WTC11 (cell line): ENCODE data around the gene PDK2. TPM values are rescaled to one million over a fixed set of nuclear protein-coding genes. Genes with fewer than 3 reads are reported as not detected.

ENCODE experiments used
- CBFB ChIP-seq: sonication (generic); formaldehyde crosslinking; IDR thresholded peaks from 2 replicates; pipeline ENCODE4 v1.8.1; 2022; ENCODE audit warnings: mild to moderate bottlenecking, low read depth, missing genetic modification reagents
- FOXJ3 ChIP-seq: sonication (generic); formaldehyde crosslinking; IDR thresholded peaks from 2 replicates; pipeline ENCODE4 v1.9.0; 2021; ENCODE audit warnings: missing genetic modification reagents, mild to moderate bottlenecking, borderline replicate concordance
- FOXK1 ChIP-seq: sonication (generic); formaldehyde crosslinking; IDR thresholded peaks from 2 replicates; pipeline ENCODE4 v1.8.0; 2022; ENCODE audit warnings: mild to moderate bottlenecking, moderate library complexity, missing genetic modification reagents
- FOXP1 ChIP-seq: sonication (generic); formaldehyde crosslinking; IDR thresholded peaks from 2 replicates; pipeline ENCODE4 v1.8.0; 2022; ENCODE audit warnings: missing genetic modification reagents, mild to moderate bottlenecking, moderate library complexity, borderline replicate concordance
- GABPB1 ChIP-seq: sonication (generic); formaldehyde crosslinking; IDR thresholded peaks from 2 replicates; pipeline ENCODE4 v1.8.1; 2023; ENCODE audit warnings: mild to moderate bottlenecking, missing genetic modification reagents
- GTF2I ChIP-seq: fragments of 250-450 bp; sonication (Bioruptor Pico); conservative IDR thresholded peaks from 2 replicates; pipeline ENCODE4 v1.4.0; 2021; ENCODE audit warnings: mild to moderate bottlenecking
- IRF2 ChIP-seq: sonication (generic); formaldehyde crosslinking; IDR thresholded peaks from 2 replicates; pipeline ENCODE4 v1.8.0; 2022; ENCODE audit warnings: low read depth, missing genetic modification reagents, borderline replicate concordance
- KAT7 ChIP-seq: sonication (generic); formaldehyde crosslinking; IDR thresholded peaks from 2 replicates; pipeline ENCODE4 v1.8.1; 2023; ENCODE audit warnings: missing genetic modification reagents, mild to moderate bottlenecking, borderline replicate concordance
- NFE2L1 ChIP-seq: sonication (generic); formaldehyde crosslinking; IDR thresholded peaks from 2 replicates; pipeline ENCODE4 v1.8.1; 2023; ENCODE audit warnings: missing genetic modification reagents
- NFYB ChIP-seq: sonication (generic); formaldehyde crosslinking; conservative IDR thresholded peaks from 2 replicates; pipeline ENCODE4 v1.8.0; 2022; ENCODE audit warnings: low read depth, missing genetic modification reagents
- NR1H2 ChIP-seq: sonication (generic); formaldehyde crosslinking; IDR thresholded peaks from 2 replicates; pipeline ENCODE4 v1.9.0; 2021; ENCODE audit warnings: mild to moderate bottlenecking, moderate library complexity, missing genetic modification reagents
- PRRX2 ChIP-seq: fragments of 250-450 bp; sonication (Bioruptor Pico); IDR thresholded peaks from 2 replicates; pipeline ENCODE4 v1.8.0; 2021; ENCODE audit warnings: mild to moderate bottlenecking
- SMAD4 ChIP-seq: sonication (generic); formaldehyde crosslinking; IDR thresholded peaks from 2 replicates; pipeline ENCODE4 v1.8.0; 2022; ENCODE audit warnings: mild to moderate bottlenecking, missing genetic modification reagents
- SOX15 ChIP-seq: fragments of 250-450 bp; sonication (Bioruptor Pico); IDR thresholded peaks from 2 replicates; pipeline ENCODE4 v1.9.0; 2021; ENCODE audit warnings: mild to moderate bottlenecking
- TEAD1 ChIP-seq: sonication (generic); formaldehyde crosslinking; IDR thresholded peaks from 2 replicates; pipeline ENCODE4 v1.8.0; 2022; ENCODE audit warnings: mild to moderate bottlenecking, missing genetic modification reagents
- ZNF121 ChIP-seq: sonication (generic); formaldehyde crosslinking; IDR thresholded peaks from 2 replicates; pipeline ENCODE4 v1.8.0; 2023; ENCODE audit warnings: missing genetic modification reagents
- total RNA-seq: library from RNA; stranded (reverse); gene quantifications from 3 replicates; pipeline ENCODE4 v1.2.3, GENCODE V29; 2021
- TF ChIP-seq, protein P1 (sequence below): fragments of 250-450 bp; sonication (Bioruptor Pico); IDR thresholded peaks from 2 replicates; pipeline ENCODE4 v1.9.0; 2021; ENCODE audit warnings: mild to moderate bottlenecking
- TF ChIP-seq, protein P2 (sequence below): sonication (generic); formaldehyde crosslinking; IDR thresholded peaks from 2 replicates; pipeline ENCODE4 v1.8.1; 2022; ENCODE audit warnings: low read depth, missing genetic modification reagents, borderline replicate concordance
- TF ChIP-seq, protein P3 (sequence below): sonication (generic); formaldehyde crosslinking; IDR thresholded peaks from 2 replicates; pipeline ENCODE4 v1.8.0; 2022; ENCODE audit warnings: mild to moderate bottlenecking, missing genetic modification reagents
- TF ChIP-seq, protein P4 (sequence below): sonication (generic); formaldehyde crosslinking; IDR thresholded peaks from 2 replicates; pipeline ENCODE4 v1.8.1; 2023; ENCODE audit warnings: mild to moderate bottlenecking, missing genetic modification reagents
- TF ChIP-seq, protein P5 (sequence below): sonication (generic); formaldehyde crosslinking; IDR thresholded peaks from 2 replicates; pipeline ENCODE4 v1.8.0; 2022; ENCODE audit warnings: missing genetic modification reagents
- TF ChIP-seq, protein P6 (sequence below): sonication (generic); formaldehyde crosslinking; IDR thresholded peaks from 2 replicates; pipeline ENCODE4 v1.8.0; 2023; ENCODE audit warnings: mild to moderate bottlenecking, missing genetic modification reagents
- TF ChIP-seq, protein P7 (sequence below): sonication (generic); formaldehyde crosslinking; conservative IDR thresholded peaks from 2 replicates; pipeline ENCODE4 v1.8.1; 2022; ENCODE audit warnings: mild to moderate bottlenecking, missing genetic modification reagents
- TF ChIP-seq, protein P8 (sequence below): sonication (generic); formaldehyde crosslinking; IDR thresholded peaks from 2 replicates; pipeline ENCODE4 v1.8.1; 2023; ENCODE audit warnings: mild to moderate bottlenecking, missing genetic modification reagents, moderate library complexity
- TF ChIP-seq, protein P9 (sequence below): sonication (generic); formaldehyde crosslinking; IDR thresholded peaks from 2 replicates; pipeline ENCODE4 v1.8.1; 2023; ENCODE audit warnings: mild to moderate bottlenecking, missing genetic modification reagents

PDK2 gene
- total RNA-seq, 1 experiment from 2014 or later: 16.6 TPM

DNA sequence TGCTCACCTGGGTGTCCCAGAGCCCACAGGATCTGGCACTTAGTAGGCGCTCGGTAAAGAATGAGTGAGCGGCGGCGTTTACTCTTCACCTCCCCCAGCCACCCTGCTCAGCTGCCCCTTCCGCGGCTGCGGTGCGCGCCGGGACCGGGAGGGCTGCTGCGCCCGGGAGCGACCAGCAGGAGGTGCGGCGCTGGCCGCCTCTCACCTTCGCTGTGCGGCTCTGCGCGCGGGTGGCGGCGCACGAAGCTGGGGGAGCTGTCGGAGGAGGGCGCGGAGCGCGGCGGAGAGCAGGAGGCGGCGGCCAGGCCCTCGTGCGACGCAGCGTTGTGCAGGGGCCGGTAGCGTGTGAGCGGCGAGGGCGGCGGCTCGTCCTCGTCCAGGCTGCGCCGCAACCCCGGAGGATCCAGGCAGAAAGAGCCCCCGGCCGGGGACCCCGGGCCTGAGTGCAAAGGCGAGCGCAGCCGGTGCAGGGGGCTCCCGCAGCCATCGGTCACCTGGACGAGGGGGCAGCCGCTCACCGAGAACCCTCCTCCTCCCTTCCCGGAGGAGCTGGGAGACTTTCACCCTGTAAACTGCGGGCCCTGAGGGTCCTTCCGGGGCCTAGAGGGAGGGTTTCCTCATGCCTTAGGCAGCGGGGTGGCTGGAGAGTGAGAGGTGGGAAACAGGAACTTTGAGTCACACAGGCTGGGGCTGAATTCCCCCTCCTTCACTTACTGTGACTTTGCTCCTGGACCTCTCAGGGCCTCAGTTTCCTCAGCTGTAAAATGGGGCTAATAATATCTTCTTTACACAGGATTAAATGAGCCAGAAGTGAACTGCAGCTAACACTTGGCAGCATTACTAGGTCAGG lies 22.3 kb downstream of the PDK2 start (continued):
- TF ChIP-seq, protein P1, sequence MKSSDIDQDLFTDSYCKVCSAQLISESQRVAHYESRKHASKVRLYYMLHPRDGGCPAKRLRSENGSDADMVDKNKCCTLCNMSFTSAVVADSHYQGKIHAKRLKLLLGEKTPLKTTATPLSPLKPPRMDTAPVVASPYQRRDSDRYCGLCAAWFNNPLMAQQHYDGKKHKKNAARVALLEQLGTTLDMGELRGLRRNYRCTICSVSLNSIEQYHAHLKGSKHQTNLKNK: no peak
- TF ChIP-seq, protein P2, sequence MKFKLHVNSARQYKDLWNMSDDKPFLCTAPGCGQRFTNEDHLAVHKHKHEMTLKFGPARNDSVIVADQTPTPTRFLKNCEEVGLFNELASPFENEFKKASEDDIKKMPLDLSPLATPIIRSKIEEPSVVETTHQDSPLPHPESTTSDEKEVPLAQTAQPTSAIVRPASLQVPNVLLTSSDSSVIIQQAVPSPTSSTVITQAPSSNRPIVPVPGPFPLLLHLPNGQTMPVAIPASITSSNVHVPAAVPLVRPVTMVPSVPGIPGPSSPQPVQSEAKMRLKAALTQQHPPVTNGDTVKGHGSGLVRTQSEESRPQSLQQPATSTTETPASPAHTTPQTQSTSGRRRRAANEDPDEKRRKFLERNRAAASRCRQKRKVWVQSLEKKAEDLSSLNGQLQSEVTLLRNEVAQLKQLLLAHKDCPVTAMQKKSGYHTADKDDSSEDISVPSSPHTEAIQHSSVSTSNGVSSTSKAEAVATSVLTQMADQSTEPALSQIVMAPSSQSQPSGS (CRISPR knock-in tag): no peak
- TF ChIP-seq NR1H2 (no peak), SMAD4 (CRISPR knock-in tag) (no peak), IRF2 (CRISPR knock-in tag) (no peak), FOXP1 (CRISPR knock-in tag) (peak; percentile 96), GABPB1 (0 out of 2 replicates have a peak, but pooled peaks have one; percentile 21), CBFB (no peak), TEAD1 (peak; percentile 49; the same call in 1 of the 2 replicates), GTF2I (CRISPR knock-in tag) (no peak), FOXK1 (CRISPR knock-in tag) (peak; percentile 87), NFE2L1 (CRISPR knock-in tag) (peak; percentile 63; the same call in 1 of the 2 replicates), KAT7 (CRISPR knock-in tag) (peak; percentile 82; the same call in 1 of the 2 replicates), NFYB (no peak), ZNF121 (no peak), SOX15 (no peak), PRRX2 (CRISPR knock-in tag) (no peak), FOXJ3 (CRISPR knock-in tag) (no peak)
- TF ChIP-seq, protein P3, sequence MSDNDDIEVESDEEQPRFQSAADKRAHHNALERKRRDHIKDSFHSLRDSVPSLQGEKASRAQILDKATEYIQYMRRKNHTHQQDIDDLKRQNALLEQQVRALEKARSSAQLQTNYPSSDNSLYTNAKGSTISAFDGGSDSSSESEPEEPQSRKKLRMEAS (CRISPR knock-in tag): peak; percentile 86; the same call in 1 of the 2 replicates
- TF ChIP-seq, protein P4, sequence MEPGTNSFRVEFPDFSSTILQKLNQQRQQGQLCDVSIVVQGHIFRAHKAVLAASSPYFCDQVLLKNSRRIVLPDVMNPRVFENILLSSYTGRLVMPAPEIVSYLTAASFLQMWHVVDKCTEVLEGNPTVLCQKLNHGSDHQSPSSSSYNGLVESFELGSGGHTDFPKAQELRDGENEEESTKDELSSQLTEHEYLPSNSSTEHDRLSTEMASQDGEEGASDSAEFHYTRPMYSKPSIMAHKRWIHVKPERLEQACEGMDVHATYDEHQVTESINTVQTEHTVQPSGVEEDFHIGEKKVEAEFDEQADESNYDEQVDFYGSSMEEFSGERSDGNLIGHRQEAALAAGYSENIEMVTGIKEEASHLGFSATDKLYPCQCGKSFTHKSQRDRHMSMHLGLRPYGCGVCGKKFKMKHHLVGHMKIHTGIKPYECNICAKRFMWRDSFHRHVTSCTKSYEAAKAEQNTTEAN (CRISPR knock-in tag): peak; percentile 86
- TF ChIP-seq, protein P5, sequence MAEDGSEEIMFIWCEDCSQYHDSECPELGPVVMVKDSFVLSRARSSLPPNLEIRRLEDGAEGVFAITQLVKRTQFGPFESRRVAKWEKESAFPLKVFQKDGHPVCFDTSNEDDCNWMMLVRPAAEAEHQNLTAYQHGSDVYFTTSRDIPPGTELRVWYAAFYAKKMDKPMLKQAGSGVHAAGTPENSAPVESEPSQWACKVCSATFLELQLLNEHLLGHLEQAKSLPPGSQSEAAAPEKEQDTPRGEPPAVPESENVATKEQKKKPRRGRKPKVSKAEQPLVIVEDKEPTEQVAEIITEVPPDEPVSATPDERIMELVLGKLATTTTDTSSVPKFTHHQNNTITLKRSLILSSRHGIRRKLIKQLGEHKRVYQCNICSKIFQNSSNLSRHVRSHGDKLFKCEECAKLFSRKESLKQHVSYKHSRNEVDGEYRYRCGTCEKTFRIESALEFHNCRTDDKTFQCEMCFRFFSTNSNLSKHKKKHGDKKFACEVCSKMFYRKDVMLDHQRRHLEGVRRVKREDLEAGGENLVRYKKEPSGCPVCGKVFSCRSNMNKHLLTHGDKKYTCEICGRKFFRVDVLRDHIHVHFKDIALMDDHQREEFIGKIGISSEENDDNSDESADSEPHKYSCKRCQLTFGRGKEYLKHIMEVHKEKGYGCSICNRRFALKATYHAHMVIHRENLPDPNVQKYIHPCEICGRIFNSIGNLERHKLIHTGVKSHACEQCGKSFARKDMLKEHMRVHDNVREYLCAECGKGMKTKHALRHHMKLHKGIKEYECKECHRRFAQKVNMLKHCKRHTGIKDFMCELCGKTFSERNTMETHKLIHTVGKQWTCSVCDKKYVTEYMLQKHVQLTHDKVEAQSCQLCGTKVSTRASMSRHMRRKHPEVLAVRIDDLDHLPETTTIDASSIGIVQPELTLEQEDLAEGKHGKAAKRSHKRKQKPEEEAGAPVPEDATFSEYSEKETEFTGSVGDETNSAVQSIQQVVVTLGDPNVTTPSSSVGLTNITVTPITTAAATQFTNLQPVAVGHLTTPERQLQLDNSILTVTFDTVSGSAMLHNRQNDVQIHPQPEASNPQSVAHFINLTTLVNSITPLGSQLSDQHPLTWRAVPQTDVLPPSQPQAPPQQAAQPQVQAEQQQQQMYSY: peak; percentile 36; the same call in 1 of the 2 replicates
- TF ChIP-seq, protein P6, sequence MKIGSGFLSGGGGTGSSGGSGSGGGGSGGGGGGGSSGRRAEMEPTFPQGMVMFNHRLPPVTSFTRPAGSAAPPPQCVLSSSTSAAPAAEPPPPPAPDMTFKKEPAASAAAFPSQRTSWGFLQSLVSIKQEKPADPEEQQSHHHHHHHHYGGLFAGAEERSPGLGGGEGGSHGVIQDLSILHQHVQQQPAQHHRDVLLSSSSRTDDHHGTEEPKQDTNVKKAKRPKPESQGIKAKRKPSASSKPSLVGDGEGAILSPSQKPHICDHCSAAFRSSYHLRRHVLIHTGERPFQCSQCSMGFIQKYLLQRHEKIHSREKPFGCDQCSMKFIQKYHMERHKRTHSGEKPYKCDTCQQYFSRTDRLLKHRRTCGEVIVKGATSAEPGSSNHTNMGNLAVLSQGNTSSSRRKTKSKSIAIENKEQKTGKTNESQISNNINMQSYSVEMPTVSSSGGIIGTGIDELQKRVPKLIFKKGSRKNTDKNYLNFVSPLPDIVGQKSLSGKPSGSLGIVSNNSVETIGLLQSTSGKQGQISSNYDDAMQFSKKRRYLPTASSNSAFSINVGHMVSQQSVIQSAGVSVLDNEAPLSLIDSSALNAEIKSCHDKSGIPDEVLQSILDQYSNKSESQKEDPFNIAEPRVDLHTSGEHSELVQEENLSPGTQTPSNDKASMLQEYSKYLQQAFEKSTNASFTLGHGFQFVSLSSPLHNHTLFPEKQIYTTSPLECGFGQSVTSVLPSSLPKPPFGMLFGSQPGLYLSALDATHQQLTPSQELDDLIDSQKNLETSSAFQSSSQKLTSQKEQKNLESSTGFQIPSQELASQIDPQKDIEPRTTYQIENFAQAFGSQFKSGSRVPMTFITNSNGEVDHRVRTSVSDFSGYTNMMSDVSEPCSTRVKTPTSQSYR (CRISPR knock-in tag): no peak
- TF ChIP-seq, protein P7, sequence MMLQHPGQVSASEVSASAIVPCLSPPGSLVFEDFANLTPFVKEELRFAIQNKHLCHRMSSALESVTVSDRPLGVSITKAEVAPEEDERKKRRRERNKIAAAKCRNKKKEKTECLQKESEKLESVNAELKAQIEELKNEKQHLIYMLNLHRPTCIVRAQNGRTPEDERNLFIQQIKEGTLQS (CRISPR knock-in tag): no peak
- TF ChIP-seq, protein P8, sequence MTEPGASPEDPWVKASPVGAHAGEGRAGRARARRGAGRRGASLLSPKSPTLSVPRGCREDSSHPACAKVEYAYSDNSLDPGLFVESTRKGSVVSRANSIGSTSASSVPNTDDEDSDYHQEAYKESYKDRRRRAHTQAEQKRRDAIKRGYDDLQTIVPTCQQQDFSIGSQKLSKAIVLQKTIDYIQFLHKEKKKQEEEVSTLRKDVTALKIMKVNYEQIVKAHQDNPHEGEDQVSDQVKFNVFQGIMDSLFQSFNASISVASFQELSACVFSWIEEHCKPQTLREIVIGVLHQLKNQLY (CRISPR knock-in tag): no peak
- TF ChIP-seq, protein P9, sequence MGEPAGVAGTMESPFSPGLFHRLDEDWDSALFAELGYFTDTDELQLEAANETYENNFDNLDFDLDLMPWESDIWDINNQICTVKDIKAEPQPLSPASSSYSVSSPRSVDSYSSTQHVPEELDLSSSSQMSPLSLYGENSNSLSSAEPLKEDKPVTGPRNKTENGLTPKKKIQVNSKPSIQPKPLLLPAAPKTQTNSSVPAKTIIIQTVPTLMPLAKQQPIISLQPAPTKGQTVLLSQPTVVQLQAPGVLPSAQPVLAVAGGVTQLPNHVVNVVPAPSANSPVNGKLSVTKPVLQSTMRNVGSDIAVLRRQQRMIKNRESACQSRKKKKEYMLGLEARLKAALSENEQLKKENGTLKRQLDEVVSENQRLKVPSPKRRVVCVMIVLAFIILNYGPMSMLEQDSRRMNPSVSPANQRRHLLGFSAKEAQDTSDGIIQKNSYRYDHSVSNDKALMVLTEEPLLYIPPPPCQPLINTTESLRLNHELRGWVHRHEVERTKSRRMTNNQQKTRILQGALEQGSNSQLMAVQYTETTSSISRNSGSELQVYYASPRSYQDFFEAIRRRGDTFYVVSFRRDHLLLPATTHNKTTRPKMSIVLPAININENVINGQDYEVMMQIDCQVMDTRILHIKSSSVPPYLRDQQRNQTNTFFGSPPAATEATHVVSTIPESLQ (CRISPR knock-in tag): no peak
